HT-29 (cell line): ENCODE measurements around the gene TPSB2. TPM values are rescaled to one million over a fixed set of nuclear protein-coding genes. Genes with fewer than 3 reads are reported as not detected.
"Not testable (repeated sequence)": the region's sequence is repeated elsewhere in the genome, so short reads cannot be mapped to it uniquely, and the experiment has no call there.

Experiments used
- DNase-seq: peaks from one replicate; pipeline ENCODE4 v3.0.0-alpha.2; 2015; ENCODE audit warnings: low spot score
- total RNA-seq: library from RNA; depleted of rRNA; stranded (reverse); fragments of >200 nt; shearing (Covaris generic); gene quantifications from 2 replicates; pipeline ENCODE4 v1.2.3, GENCODE V29; 2014

Gene TPSB2
- total RNA-seq, 1 experiment from 2014 or later, result not detected

DNA sequence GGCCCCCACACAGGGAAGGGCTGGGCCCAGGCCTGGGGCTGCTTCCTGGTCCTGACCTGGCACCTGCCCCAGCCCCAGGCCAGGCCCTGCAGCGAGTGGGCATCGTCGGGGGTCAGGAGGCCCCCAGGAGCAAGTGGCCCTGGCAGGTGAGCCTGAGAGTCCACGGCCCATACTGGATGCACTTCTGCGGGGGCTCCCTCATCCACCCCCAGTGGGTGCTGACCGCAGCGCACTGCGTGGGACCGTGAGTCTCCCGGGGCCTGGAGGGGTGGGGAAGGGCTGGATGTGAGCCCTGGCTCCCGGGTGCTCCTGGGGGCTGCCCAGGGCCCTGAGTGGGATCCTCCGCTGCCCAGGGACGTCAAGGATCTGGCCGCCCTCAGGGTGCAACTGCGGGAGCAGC lies 11.1 kb upstream of the TPSB2 start:
- not testable (repeated sequence) for DNase-seq

DNA sequence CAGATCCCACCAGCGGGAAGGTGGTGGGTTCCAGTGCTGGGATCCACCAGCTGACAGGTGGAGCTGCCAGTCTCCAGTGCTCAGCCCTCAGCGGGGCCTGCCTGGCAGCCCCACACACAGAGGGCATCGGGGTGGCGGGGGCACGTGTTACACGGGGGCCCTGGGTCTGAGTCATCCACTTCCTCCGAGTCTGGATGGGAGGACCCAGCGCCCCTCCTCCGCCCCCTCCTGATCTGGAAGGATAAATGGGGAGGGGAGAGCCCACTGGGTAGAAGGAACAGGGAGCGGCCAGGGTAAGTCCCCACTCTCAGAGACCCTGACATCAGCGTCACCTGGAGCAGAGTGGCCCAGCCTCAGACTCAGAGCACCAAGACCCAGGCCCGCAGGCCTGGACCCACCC lies 10.5 kb upstream of the TPSB2 start, which contains the start of gene TPSAB1:
Gene TPSAB1 (plus strand): TSS at position 270 of the 400 bp plus-strand sequence. CDS start 234 bp downstream, outside the sequence.
- DNase-seq, result not testable (repeated sequence)

DNA sequence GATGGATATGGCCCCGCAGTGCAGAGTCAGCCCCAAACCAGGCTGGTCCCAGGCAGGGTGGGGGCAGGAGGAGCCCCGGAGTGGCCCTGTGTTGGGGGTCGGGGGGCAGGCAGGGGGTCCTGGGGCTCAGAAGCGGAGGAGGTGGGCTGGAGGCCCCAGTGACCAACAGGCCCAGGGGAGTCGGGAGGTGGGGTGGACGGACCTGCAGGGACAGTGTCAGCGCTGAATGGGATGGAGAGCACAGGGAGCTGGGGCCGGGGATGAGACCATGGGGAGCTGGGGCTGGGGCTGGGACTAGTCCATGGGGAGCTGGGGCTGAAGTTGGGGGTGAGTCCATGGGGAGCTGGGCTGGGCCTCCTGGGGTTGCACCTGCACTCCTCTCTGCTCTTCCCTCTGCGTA lies 9.6 kb upstream of the TPSB2 start:
- not testable (repeated sequence) for DNase-seq

DNA sequence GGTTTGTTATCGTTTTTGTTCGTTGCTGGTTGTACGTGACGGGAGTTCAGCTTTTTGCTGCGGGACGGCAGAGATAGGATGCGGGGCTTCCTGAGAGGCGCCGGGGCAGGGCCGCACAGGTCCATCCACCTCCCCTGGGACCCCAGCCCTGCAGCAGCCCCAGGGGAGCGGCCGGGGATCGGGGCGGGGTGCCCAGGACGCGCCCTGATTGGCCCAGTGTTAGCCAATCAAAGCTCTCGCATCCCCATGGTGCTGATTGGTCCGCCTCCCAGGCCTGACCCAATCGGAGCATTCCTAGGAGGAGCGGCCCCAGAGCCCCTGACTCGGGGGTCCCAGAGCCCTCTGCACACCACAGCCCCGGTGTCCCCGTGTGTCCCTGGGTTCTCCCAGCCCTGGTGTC lies 8.9 kb upstream of the TPSB2 start:
- DNase-seq, result not testable (repeated sequence)

DNA sequence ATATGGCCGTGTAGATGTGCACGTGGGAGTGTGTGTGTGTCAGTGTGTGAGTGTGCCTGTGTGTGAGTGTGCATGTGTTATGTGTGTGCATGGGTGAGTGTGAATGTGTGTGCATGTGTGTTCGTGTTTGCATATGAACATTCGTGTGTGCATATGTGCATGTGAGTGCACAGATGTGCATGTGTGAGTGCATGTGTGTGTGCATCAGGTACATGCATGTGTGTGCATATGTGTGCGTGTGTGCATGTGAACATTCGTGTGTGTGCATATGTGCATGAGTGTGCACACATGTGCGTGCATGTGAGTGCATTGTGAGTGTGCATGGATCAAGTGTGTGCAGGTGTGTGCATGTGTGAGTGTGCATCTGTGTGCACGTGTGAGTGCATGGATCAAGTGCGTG lies 8.0 kb upstream of the TPSB2 start:
- no peak for DNase-seq

DNA sequence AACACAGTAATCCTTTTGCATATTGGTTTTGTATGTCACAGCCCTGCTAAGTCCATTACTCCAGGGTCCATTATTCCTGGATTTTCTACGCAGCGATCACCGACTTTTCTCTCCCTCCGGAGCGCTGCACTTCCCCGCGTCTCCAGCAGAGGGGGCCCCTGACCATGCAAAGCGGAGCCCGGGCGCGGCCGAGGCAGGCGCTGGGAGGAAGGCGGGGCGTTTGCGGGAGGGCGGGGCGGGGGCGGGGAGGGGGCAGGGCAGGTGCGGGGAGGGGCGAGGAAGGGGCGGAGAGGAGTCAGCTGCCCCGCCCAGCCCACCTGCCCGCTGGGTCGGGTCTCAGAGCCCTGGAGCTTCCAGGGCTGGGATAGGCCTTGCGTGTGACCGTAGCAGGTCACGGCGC lies 6.7 kb upstream of the TPSB2 start:
- DNase-seq, result not testable (repeated sequence)

DNA sequence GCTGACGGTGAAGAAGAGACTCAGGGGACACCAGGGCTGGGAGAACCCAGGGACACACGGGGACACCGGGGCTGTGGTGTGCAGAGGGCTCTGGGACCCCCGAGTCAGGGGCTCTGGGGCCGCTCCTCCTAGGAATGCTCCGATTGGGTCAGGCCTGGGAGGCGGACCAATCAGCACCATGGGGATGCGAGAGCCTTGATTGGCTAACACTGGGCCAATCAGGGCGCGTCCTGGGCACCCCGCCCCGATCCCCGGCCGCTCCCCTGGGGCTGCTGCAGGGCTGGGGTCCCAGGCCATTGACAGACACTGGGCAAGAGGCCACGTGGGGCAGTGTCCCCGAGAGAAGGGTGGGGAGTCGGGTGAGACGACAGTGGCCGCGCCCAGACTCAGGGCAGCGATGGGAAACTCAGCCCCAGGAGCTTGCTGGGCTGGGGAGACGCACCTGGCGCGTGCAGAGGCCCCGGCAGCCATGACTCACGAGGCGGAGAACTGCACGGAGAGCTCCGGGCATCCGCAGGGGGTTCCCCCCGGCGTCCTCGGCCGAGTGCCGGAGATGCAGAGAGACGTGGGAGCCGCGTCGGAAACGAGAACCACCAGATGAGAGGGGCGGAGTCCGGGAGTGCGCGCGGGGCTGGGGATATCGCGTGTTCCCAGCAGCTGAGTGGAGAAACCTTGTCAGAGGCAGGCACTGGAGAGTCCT lies 2.2 kb upstream of the TPSB2 start:
- not testable (repeated sequence) for DNase-seq

DNA sequence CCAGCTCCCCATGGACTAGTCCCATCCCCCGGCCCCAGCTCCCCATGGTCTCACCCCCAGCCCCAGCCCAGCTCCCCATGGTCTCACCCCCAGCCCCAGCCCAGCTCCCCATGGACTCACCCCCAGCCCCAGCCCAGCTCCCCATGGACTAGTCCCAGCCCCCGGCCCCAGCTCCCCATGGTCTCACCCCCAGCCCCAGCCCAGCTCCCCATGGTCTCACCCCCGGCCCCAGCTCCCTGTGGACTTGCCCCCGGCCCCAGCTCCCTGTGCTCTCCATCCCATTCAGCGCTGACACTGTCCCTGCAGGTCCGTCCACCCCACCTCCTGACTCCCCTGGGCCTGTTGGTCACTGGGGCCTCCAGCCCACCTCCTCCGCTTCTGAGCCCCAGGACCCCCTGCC lies 1.3 kb upstream of the TPSB2 start:
- DNase-seq, result not testable (repeated sequence)

DNA sequence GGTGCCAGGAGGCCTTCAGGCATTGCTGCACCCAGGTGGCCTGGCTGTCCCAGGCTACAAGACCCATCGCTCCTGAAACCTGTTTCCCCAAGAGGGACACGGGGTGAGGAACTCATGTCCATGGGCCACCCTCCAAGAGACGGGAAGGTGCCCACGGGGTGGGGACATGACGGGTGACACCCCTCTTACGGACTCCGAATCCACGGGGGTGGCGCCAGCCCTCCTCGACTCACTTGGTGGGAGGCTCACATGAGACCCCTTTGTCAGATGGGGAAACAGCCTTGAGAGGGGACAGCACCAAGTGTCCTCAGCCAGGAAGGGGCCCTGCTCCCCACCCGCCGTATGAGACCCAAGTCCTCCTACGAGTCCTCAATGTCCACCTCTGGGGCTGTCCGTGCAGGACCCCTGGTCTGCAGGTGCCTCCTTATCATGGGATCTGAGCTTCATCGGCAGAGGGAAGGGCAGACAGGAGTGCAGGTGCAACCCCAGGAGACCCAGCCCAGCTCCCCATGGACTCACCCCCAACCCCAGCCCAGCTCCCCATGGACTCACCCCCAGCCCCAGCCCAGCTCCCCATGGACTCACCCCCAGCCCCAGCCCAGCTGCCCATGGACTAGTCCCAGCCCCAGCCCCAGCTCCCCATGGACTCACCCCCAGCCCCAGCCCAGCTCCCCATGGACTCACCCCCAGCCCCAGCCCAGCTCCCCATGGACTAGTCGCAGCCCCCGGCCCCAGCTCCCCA lies 658 bp upstream of the TPSB2 start:
- not testable (repeated sequence) for DNase-seq

DNA sequence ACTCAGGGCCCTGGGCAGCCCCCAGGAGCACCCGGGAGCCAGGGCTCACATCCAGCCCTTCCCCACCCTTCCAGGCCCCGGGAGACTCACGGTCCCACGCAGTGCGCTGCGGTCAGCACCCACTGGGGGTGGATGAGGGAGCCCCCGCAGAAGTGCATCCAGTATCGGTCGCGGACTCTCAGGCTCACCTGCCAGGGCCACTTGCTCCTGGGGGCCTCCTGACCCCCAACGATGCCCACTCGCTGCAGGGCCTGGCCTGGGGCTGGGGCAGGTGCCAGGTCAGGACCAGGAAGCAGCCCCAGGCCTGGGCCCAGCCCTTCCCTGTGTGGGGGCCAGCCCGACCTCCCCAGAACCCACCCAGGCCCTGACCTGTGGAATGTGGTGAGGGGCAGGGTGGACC lies 508 bp downstream of the TPSB2 start:
- DNase-seq, result not testable (repeated sequence)

DNA sequence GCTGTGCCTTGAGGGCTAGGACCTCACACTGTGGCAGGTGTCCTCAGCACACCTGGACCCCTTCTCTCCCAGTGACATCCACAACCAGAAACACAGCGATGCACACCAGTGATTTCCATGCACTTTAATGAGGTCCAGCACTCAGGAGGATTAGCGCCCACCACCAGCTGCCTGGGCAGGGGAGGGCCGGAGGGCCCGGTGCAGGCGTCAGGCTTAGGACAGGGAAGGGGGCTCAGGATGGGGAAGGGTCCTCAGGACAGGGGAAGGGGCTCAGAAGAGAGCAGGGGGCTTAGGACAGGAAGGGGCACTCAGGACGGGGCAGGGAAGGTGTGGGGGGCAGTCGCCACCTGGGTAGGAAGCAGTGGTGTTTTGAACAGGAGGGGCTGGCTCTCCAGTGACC lies 1.8 kb downstream of the TPSB2 start:
- not testable (repeated sequence) for DNase-seq

DNA sequence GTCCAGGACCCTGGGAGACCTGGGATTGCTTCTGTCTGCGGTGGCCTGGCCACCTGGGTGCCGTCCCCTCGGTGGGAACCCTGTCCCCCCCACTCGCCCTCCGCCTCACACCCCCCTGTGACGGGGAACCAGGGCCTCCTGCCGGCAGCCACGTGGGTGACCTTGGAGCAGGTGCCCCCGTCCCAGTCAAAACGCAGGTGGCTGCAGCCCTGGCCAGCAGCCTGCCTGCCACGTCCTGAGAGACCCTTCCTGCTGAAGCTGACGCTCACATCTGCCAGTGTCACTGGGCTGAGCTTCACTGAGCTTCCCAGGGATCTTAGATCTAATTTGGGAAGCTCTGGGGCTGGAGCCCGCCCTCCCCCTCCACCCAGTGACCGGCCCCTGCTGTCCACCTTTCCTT lies 3.3 kb downstream of the TPSB2 start:
- not testable (repeated sequence) for DNase-seq

DNA sequence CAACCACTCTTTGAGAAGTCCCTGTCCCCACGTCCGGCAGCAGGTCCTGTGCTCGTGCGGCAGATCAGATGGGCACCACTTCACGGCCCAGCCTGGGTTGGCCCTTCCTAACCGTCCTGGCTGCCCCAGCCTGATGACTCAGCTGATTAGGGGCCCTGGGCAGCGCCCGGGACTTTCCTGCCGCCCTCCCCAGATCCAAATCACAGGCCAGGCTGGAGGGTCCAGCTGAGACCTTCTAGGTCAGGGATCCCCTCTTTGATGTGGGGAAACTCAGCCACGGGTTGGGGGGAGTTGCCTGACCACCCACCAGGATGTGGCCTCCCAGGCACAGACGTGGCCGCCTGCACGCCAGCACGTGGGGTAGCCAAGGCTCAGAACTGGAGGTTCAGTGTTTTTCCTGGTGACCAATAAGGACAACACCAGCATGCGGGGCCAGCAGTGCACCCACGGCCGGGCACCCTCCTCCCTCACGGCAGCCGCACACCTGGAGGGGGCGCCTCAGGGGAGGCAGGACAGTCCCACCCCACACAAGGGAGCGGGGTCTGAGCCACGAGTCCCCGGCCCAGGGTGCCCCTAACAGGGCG lies 4.2 kb downstream of the TPSB2 start:
- DNase-seq, result not testable (repeated sequence)

DNA sequence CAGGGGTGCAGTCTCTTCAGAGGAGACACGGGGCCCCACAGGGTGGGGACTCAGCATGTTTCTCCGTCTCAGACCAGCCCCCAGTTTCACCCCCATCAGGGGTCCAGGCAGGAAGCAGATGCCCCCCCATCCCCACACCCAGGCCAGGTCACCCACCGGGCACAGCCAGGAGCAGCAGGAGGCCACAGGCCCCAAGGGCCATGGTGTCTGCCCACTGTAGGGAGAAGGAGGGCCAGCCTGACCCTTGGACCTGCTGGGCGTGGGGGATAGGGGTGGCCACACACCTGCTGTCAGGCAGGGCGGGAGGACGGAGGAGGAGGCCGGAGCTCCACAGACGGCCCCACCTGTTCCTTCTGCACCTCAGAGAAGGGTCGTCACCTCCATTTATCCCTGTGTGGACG lies 4.9 kb downstream of the TPSB2 start, which contains the start of gene TPSG1:
Gene TPSG1 (minus strand): TSS at position 218 of the 401 bp plus-strand sequence. CDS start 16 bp downstream, at position 202.
- no peak for DNase-seq

DNA sequence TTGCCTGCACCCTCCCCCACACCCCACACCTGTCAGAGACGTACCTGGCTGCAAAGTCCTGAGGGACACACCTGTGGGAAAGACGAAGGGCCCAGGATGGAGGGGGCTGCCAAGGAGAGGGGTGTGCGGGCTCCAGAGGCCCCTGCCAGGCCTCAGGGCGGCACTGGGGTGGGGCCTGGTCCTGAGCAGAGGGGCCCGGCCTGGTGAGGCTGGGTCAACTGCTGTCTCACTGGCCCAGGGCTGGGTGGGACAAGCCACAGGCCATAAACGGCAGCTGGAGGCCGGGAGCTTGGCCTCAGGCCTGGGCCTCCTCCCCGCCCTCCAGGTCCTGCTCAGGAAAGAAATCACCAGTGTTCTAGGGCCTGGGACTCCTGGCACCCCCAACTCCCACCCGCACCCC lies 5.4 kb downstream of the TPSB2 start:
- DNase-seq, result no peak

DNA sequence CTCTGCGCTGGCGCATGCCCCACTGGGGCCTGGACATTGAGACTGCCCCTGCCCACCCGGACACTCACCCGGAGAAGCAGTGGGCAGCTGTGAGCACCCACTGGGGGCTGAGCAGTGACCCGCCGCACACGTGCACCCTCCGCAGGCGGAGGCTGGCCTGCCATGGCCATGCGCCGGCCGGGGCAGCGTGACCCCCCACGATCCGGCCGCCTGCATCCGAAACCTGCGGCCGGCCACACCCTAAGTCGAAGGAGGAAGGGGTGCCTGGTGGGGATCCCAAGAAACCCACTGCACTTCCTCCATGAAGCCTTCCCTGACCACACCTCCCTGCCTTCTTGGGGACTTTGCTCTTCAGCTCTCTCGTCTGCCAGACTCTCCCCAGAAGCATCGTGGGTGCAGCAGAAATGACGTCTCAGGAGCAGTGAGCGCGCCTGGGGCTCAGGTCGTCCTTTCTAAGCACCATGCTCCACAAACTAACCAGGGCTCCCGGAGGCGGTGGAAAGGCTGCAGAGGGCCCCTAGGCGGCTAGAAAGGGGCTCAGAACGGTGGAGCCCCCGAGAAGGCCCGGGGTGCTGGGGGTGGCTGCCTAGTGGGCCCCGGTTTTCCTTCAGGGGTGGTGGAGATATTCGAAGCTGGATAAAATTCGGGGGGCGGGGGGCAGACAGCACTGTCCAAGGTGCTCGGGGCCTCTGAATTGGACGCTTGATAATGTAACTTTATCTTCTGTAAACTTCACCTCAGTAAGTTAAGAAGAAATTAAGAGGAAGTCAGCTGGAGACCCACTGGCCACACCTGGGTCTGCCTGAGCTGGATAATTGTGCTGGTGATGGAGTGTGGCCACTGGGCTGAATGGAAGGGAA lies 6.4 kb downstream of the TPSB2 start:
- no peak for DNase-seq

DNA sequence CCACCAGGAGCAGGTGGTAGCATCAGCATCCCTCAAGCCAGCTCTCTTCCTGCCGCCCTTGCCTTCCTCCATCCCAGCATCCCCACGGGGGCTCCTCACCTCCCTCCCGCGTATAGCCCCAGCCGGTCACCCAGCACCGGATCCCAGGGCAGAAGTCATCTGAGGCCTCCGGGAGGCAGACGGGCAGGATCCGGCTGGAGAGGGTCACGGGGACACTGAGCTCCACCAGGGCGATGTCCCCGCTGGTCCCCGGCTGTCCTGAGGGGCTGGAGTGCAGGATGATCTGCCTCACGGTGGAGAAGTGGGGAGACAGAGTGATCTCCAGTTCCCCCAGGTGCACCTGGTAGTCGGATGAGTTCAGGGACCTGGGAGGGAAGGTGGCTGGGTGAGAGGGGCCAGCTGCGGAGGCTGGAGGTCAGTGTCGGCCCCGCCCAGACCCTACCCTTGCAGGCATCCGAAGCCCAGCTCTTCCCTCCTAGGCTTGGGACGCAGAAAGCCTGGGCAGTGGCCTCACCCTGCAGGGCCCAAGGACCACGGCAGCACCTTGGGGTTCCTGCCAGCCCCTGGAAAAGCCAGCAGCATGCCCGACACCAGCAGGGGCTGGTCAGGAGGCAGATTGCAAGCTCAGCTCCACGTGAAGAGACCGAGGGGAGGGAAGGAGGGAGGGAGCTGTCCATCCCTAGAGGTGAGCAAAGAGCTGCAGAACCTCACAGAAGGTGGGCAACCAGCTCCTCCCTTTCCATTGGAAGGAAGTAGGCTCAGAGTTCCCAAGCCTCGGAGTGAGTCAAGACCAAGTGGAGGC lies 7.2 kb downstream of the TPSB2 start:
- no peak for DNase-seq

DNA sequence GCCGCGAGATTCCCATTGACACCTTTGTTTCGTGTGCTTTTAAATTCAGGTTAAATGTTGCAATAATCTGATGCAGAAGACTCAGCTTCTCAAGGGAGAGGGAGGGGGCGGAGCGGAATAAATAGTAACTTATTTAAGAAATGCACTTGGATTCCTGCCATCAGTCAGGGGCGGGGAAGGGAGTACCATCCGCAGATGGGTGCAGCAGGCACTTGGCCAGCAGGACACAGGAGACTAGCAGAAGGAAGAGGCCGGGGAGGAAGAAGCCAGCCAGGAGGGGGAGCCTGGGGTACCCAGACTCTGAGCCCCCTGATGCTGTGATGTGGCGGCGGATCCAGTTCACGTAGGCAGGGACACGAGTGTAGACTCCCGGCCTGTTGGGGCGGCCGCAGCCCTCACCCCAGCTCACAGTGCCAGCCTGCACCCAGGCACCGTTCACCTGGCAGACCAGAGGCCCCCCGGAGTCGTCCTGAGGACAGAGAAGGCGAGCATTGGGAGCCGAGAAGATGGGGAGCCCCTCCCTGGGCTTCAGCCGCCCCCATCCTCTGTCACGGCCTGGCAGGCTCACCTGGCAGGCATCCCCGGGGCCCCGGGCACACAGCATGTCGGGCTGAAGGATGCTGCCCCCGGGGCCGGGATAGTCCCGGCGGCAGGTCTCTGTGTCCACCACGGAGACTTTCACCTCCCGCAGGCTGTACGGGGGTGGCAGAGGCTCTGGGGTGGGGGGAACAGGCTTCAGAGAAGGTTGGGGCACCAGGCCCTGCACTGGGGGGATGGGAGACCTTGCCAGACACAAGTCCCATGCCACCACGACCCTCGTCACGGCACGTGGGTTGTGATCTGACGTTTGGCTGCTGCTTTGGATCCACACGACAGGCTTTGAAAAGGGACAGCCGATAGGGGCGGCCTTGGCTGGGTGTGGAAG lies 8.1 kb downstream of the TPSB2 start:
- DNase-seq, result peak; percentile 15

DNA sequence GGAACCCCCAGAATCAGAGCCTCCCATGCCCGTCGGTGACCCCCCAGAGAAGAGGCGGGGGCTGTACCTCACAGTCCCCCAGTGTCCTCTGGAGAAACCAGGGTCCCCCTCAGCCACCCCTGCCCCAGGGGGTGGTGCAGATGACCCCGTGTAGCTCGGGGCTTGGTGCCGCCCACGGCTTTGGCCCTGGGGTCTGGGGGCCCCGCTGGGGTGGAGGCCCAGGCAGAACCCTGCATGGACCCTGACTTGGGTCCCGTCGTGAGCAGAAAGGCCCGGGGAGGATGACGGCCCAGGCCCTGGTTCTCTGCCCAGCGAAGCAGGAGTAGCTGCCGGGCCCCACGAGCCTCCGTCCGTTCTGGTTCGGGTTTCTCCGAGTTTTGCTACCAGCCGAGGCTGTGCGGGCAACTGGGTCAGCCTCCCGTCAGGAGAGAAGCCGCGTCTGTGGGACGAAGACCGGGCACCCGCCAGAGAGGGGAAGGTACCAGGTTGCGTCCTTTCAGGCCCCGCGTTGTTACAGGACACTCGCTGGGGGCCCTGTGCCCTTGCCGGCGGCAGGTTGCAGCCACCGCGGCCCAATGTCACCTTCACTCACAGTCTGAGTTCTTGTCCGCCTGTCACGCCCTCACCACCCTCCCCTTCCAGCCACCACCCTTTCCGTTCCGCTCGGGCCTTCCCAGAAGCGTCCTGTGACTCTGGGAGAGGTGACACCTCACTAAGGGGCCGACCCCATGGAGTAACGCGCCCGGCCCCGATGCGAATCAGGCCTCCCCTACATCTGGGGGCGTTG lies 8.9 kb downstream of the TPSB2 start:
- DNase-seq, result no peak
